ENCODE results near the gene TMEM100. TPM values are rescaled to one million over a fixed set of nuclear protein-coding genes. Genes with fewer than 3 reads are reported as not detected.

TMEM100 gene
- polyA plus RNA-seq, 3 donors: not detected

GRCh38 chr17:55709440-55709839 lies 13.2 kb downstream of the TMEM100 start:
- H3K27me3 Mint-ChIP-seq (ENCODE audit: low read depth in 3 of 3): peaks cover 0 to 4% (median 0%) of the 10 kb centered on the region in 3 donors
- H3K4me3 Mint-ChIP-seq: no peak overlapping the region
- 100% methylated on average over 1 of the region's 7 CpGs for WGBS (ENCODE audit: insufficient coverage)

DNA sequence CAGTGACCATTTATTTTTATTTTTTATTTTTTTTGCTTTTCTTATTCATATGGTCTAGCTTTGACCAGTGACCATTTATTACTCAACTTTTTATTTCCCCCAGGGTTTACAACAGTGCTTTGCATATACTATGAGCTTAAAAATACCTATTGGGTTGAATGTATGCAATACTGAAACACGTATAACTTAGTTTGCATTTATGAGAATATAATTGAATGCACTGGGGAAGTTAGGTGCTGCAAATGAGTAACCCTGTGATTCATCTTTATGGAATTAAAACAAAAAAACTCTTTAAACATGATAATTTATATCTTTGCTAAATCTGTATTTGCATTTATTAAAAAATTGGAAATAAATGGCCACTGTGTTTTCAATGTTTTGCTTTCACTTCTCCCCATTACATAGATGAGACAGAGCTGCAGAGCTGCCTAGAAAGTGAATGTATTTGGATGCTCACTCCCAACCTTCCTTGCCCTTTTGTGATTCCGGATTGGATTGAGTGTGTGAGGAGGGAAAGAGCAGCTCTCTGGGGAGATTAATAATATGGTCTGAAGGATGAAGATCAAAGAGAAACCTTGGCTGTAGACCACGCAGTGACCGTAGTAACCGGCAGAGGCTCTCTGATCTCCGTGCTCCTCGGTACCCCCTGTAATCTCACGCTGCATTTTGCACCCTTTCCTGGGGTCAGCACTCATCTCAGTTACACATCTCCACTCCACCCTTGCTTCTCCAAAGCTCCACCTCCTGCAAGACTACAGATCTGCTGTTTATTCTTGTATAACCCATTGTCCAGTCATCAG lies 14.3 kb downstream of the TMEM100 start:
- no peaks in the 10 kb centered on the region for H3K36me3 Mint-ChIP-seq
- H3K79me2 ChIP-seq (ENCODE audit: insufficient read depth, low read length): no peaks in the 10 kb centered on the region
- intact Hi-C loops (cut with micrococcal nuclease): no loop called here
- H3K9me3 ChIP-seq (replicated peaks in 1 of 2; ENCODE audit: control insufficient read depth in 1 of 2, insufficient read depth in 1 of 2, low read length in 2 of 2): no peaks in the 10 kb centered on the region
- H2AFZ ChIP-seq (ENCODE audit: insufficient read depth, low read depth, low read length, poor library complexity, severe bottlenecking): no peak overlapping the region
- WGBS (ENCODE audit: insufficient coverage): 94% methylated on average over 5 of the region's 8 CpGs
- H3K27me3 Mint-ChIP-seq (ENCODE audit: low read depth in 3 of 3): peaks cover 0 to 4% (median 0%) of the 10 kb centered on the region in 3 donors
- TF ChIP-seq, protein P1, sequence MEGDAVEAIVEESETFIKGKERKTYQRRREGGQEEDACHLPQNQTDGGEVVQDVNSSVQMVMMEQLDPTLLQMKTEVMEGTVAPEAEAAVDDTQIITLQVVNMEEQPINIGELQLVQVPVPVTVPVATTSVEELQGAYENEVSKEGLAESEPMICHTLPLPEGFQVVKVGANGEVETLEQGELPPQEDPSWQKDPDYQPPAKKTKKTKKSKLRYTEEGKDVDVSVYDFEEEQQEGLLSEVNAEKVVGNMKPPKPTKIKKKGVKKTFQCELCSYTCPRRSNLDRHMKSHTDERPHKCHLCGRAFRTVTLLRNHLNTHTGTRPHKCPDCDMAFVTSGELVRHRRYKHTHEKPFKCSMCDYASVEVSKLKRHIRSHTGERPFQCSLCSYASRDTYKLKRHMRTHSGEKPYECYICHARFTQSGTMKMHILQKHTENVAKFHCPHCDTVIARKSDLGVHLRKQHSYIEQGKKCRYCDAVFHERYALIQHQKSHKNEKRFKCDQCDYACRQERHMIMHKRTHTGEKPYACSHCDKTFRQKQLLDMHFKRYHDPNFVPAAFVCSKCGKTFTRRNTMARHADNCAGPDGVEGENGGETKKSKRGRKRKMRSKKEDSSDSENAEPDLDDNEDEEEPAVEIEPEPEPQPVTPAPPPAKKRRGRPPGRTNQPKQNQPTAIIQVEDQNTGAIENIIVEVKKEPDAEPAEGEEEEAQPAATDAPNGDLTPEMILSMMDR (IDR thresholded peaks at IDR 0.05): no peak
- peaks cover 20% of the 10 kb centered on the region for H3K4me1 Mint-ChIP-seq
- peaks cover 0 to 2% (median 0%) of the 10 kb centered on the region in 7 donors for H3K9me3 Mint-ChIP-seq
- H3K36me3 ChIP-seq (replicated peaks in 1 of 2; ENCODE audit: control insufficient read depth in 1 of 2, insufficient read depth in 2 of 2, low read length in 2 of 2): no peaks in the 10 kb centered on the region
- H4K20me1 ChIP-seq (ENCODE audit: insufficient read depth, low read length): no peaks in the 10 kb centered on the region
- no peaks in the 10 kb centered on the region for H3K27me3 ChIP-seq (ENCODE audit: control insufficient read depth in 2 of 2, insufficient read depth in 2 of 2, low read length in 2 of 2)
- H3K4me3 Mint-ChIP-seq: no peak overlapping the region
- DNase-seq: no peak
- no peak overlapping the region for H3K4me3 ChIP-seq (replicated peaks in 1 of 3; ENCODE audit: low read depth in 2 of 3, low read length in 3 of 3)
- no peak overlapping the region for H3K27ac ChIP-seq (ENCODE audit: low read depth in 1 of 2, low read length in 2 of 2)
- no peak overlapping the region for H3K9ac ChIP-seq (ENCODE audit: insufficient read depth, low read length, poor library complexity, severe bottlenecking)
- H3K4me2 ChIP-seq (replicated peaks; ENCODE audit: extremely low read depth, low read length, poor library complexity, severe bottlenecking): no peak overlapping the region
- H3K4me1 ChIP-seq (ENCODE audit: control insufficient read depth in 1 of 2, insufficient read depth in 2 of 2, low read length in 2 of 2): peaks cover 27% of the 10 kb centered on the region in 2 donors
- no peak overlapping the region for H3K27ac Mint-ChIP-seq

More at GRCh38 chr17:55709440-55709839, 13.2 kb downstream of the TMEM100 start:
- peaks cover 15% of the 10 kb centered on the region for H3K4me1 Mint-ChIP-seq
- no peaks in the 10 kb centered on the region for H3K27me3 ChIP-seq (ENCODE audit: control insufficient read depth in 2 of 2, insufficient read depth in 2 of 2, low read length in 2 of 2)
- no peak overlapping the region for H3K4me2 ChIP-seq (replicated peaks; ENCODE audit: extremely low read depth, low read length, poor library complexity, severe bottlenecking)
- H3K9me3 ChIP-seq (replicated peaks in 1 of 2; ENCODE audit: control insufficient read depth in 1 of 2, insufficient read depth in 1 of 2, low read length in 2 of 2): no peaks in the 10 kb centered on the region
- no peak overlapping the region for H3K27ac ChIP-seq (ENCODE audit: low read depth in 1 of 2, low read length in 2 of 2)
- H3K9ac ChIP-seq (ENCODE audit: insufficient read depth, low read length, poor library complexity, severe bottlenecking): no peak overlapping the region
- H3K4me3 ChIP-seq (replicated peaks in 1 of 3; ENCODE audit: low read depth in 2 of 3, low read length in 3 of 3): no peak overlapping the region
- TF ChIP-seq, protein P1 (IDR thresholded peaks at IDR 0.05): no peak
- no peaks in the 10 kb centered on the region for H3K79me2 ChIP-seq (ENCODE audit: insufficient read depth, low read length)
- H3K9me3 Mint-ChIP-seq: peaks cover 0 to 2% (median 0%) of the 10 kb centered on the region in 7 donors
- no peak overlapping the region for H2AFZ ChIP-seq (ENCODE audit: insufficient read depth, low read depth, low read length, poor library complexity, severe bottlenecking)
- no peaks in the 10 kb centered on the region for H4K20me1 ChIP-seq (ENCODE audit: insufficient read depth, low read length)
- no peaks in the 10 kb centered on the region for H3K36me3 Mint-ChIP-seq
- H3K4me1 ChIP-seq (ENCODE audit: control insufficient read depth in 1 of 2, insufficient read depth in 2 of 2, low read length in 2 of 2): peaks cover 20 to 22% of the 10 kb centered on the region in 2 donors
- no peak for DNase-seq
- intact Hi-C loops (cut with micrococcal nuclease): no loop called here
- no peak overlapping the region for H3K27ac Mint-ChIP-seq
- H3K36me3 ChIP-seq (replicated peaks in 1 of 2; ENCODE audit: control insufficient read depth in 1 of 2, insufficient read depth in 2 of 2, low read length in 2 of 2): no peaks in the 10 kb centered on the region

Data from CD14-positive monocyte (primary cell).